HL-60/S4 treated with retinoic acid at 250 ng/mL for 4 days and 3 days (cell line): ENCODE data around the gene SIDT1.

Source experiments
- in situ Hi-C: fragments of 300-500 bp; cut with MboI; formaldehyde crosslinking; loops from 2 replicates; pipeline ENCODE4 v1.7.0; 2022; ENCODE audit warnings: low sequenced_read_pairs

SIDT1 gene

GRCh38 chr3:113531826-113532697, at the start of gene SIDT1:
TSS of gene SIDT1 (plus strand) at chr3:113532555. CDS start at chr3:113533022, 467 bp downstream.
- in situ Hi-C loops = no loop called here

- in situ Hi-C loops = no loop called here
Observed at GRCh38 chr3:113485161-113485609, 47.2 kb upstream of the SIDT1 start.

- in situ Hi-C loops = no loop called here
Observed at GRCh38 chr3:113495035-113495434, 37.3 kb upstream of the SIDT1 start.

- in situ Hi-C loops = no loop called here
Observed at GRCh38 chr3:113496924-113497323, 35.4 kb upstream of the SIDT1 start.

- in situ Hi-C loops = no loop called here
Observed at GRCh38 chr3:113498221-113499005, 33.9 kb upstream of the SIDT1 start.

- in situ Hi-C loops = no loop called here
Observed at GRCh38 chr3:113499081-113499480, 33.3 kb upstream of the SIDT1 start.

- in situ Hi-C loops = no loop called here
Observed at GRCh38 chr3:113501597-113501996, 30.8 kb upstream of the SIDT1 start.

GRCh38 chr3:113505867-113506266, 26.5 kb upstream of the SIDT1 start:
- in situ Hi-C loops = no loop called here

- in situ Hi-C loops = no loop called here
Observed at GRCh38 chr3:113507501-113508067, 24.8 kb upstream of the SIDT1 start.

GRCh38 chr3:113508966-113509365, 23.4 kb upstream of the SIDT1 start:
- in situ Hi-C loops = no loop called here

GRCh38 chr3:113514265-113514769, 18.0 kb upstream of the SIDT1 start:
- in situ Hi-C loops = no loop called here

- in situ Hi-C loops = no loop called here
Observed at GRCh38 chr3:113516115-113516505, 16.2 kb upstream of the SIDT1 start.

GRCh38 chr3:113521981-113522380, 10.4 kb upstream of the SIDT1 start:
- in situ Hi-C loops = no loop called here

- in situ Hi-C loops = no loop called here
Observed at GRCh38 chr3:113523241-113523640, 9.1 kb upstream of the SIDT1 start.

- in situ Hi-C loops = no loop called here
Observed at GRCh38 chr3:113532698-113533533, 561 bp downstream of the SIDT1 start.

- in situ Hi-C loops = no loop called here
Observed at GRCh38 chr3:113533534-113533892, 1.2 kb downstream of the SIDT1 start.

- in situ Hi-C loops = no loop called here
Observed at GRCh38 chr3:113534365-113534764, 2.0 kb downstream of the SIDT1 start.

- in situ Hi-C loops = no loop called here
Observed at GRCh38 chr3:113535898-113536297, 3.5 kb downstream of the SIDT1 start.

GRCh38 chr3:113536627-113537101, 4.3 kb downstream of the SIDT1 start:
- in situ Hi-C loops = no loop called here

GRCh38 chr3:113537155-113537554, 4.8 kb downstream of the SIDT1 start:
- in situ Hi-C loops = no loop called here
